HFF-Myc (cell line): ENCODE measurements around the gene FBXO36.
A peak's percentile ranks its signal among the peaks of the same experiment; 100 is the strongest.

ENCODE experiments used
- DNase-seq: peaks from one replicate; pipeline ENCODE4 v3.0.0-alpha.2; 2011; ENCODE audit warnings: low read depth; ENCODE audit errors: extremely low read depth
- H3K4me3 ChIP-seq: replicated peaks from 2 replicates; pipeline ENCODE4 v1.5.1; 2011; ENCODE audit warnings: low read depth, mild to moderate bottlenecking, control low read depth, low read length
- TF ChIP-seq, protein P1 (sequence below): IDR thresholded peaks from 2 replicates; pipeline ENCODE4 v1.5.1; 2012; ENCODE audit warnings: mild to moderate bottlenecking, low read depth, low read length, control low read depth; ENCODE audit errors: missing control alignments

The FBXO36 gene, protein sequence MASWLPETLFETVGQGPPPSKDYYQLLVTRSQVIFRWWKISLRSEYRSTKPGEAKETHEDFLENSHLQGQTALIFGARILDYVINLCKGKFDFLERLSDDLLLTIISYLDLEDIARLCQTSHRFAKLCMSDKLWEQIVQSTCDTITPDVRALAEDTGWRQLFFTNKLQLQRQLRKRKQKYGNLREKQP

GRCh38 chr2:229922449-229923386 lies at the start of gene FBXO36:
TSS of gene FBXO36 (plus strand) at chr2:229922503. CDS start at chr2:229922514, 11 bp downstream.
- DNase-seq: peak; percentile 21
- TF ChIP-seq, protein P1, sequence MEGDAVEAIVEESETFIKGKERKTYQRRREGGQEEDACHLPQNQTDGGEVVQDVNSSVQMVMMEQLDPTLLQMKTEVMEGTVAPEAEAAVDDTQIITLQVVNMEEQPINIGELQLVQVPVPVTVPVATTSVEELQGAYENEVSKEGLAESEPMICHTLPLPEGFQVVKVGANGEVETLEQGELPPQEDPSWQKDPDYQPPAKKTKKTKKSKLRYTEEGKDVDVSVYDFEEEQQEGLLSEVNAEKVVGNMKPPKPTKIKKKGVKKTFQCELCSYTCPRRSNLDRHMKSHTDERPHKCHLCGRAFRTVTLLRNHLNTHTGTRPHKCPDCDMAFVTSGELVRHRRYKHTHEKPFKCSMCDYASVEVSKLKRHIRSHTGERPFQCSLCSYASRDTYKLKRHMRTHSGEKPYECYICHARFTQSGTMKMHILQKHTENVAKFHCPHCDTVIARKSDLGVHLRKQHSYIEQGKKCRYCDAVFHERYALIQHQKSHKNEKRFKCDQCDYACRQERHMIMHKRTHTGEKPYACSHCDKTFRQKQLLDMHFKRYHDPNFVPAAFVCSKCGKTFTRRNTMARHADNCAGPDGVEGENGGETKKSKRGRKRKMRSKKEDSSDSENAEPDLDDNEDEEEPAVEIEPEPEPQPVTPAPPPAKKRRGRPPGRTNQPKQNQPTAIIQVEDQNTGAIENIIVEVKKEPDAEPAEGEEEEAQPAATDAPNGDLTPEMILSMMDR: no peak

GRCh38 chr2:229873123-229873581 lies 49.2 kb upstream of the FBXO36 start:
- TF ChIP-seq, protein P1: no peak
- DNase-seq: no peak
- H3K4me3 ChIP-seq: no peak overlapping the region

More at GRCh38 chr2:229922449-229923386, at the start of gene FBXO36:
- peak within 1 kb of the TSS; percentile 89 for H3K4me3 ChIP-seq

DNA sequence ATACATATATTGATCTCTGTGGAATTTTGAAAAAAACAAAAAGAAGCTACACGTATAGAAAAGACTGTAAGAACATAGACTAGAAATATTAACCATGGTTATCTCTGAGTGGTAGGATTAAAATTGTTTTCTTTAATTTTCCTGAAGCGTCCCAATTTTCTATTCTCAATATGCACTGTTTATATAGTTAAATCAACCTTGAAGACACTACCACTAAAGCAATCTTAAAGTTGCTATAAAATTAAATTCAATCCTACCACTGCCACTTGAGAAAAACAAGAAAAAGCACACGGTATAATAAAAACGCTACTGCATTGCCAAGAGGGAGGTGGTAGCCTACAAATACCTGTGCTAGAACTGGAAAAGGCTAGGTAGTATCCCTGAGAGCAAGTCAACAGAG lies 47.7 kb upstream of the FBXO36 start:
- TF ChIP-seq, protein P1: no peak
- no peak for DNase-seq

GRCh38 chr2:229875549-229875948 lies 46.8 kb upstream of the FBXO36 start:
- TF ChIP-seq, protein P1: no peak
- DNase-seq: no peak
- H3K4me3 ChIP-seq: no peak overlapping the region

More for the DNA sequence above, 47.7 kb upstream of the FBXO36 start:
- H3K4me3 ChIP-seq: no peak overlapping the region

DNA sequence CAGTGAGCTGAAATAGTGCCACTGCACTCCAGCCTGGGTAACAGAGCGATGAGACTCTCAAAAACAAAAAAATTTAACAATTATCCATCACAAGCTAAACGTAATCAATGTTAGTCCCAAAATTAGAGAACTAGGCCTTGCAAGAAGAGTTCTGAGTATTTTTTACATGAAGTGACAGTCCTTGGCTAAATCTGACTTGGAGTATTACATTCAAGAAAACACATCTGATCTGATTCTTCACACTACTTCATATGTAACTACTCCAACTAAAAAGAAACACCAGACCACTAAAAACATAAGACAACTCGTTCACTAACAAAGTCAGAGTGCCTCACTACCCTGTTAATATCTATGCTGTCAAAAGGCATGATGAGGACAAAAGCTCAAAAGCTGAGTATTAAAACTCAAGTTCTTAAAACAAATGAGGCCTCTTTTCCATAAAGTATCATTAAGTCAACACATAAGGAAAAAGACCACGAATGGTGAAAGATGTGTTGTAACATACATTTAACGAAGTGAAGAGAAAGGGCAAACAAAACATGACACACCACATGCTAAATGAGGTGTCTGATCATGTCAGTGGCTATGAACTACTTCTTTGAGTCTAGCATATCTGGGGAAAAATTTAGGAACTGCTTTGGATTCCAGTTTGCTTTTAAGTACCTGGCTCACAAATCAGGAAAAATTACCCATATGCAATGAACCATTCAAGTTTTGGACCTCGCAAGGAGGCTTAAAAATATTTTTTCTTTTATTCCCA lies 42.9 kb upstream of the FBXO36 start:
- DNase-seq: no peak
- TF ChIP-seq, protein P1: no peak
- no peak overlapping the region for H3K4me3 ChIP-seq

- H3K4me3 ChIP-seq: no peak overlapping the region
- DNase-seq: no peak
- TF ChIP-seq, protein P1: no peak
Measured at GRCh38 chr2:229880892-229881586, 41.3 kb upstream of the FBXO36 start.
